HG03139 (cell line): Measurements from ENCODE around the gene VPS16.

Source experiments
- ATAC-seq: cut with Tn5 transposase; IDR thresholded peaks from one replicate; pipeline ENCODE4 v1.9.1; 2021; ENCODE audit not compliant: unreplicated experiment

VPS16 gene

DNA sequence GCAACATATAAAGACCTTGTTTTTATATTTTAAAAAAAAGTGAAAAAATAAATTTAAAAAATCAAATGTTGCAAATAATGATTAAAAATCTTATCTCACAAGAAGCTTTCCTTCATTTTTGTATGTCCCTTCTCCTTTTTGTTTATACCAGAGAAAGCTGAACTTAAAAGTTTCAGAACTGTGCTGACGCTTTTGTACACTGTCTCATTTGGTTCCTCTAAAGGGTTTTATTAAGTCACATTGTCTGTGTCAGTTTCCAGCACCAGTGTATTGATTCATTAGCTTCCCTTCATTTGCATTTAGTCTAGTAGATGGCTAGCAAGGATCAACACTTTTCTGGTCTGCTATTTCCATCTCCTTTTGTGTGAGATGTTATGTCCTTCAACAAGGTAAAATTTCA is 6.8 kb upstream of the VPS16 start:
- ATAC-seq: no peak

DNA sequence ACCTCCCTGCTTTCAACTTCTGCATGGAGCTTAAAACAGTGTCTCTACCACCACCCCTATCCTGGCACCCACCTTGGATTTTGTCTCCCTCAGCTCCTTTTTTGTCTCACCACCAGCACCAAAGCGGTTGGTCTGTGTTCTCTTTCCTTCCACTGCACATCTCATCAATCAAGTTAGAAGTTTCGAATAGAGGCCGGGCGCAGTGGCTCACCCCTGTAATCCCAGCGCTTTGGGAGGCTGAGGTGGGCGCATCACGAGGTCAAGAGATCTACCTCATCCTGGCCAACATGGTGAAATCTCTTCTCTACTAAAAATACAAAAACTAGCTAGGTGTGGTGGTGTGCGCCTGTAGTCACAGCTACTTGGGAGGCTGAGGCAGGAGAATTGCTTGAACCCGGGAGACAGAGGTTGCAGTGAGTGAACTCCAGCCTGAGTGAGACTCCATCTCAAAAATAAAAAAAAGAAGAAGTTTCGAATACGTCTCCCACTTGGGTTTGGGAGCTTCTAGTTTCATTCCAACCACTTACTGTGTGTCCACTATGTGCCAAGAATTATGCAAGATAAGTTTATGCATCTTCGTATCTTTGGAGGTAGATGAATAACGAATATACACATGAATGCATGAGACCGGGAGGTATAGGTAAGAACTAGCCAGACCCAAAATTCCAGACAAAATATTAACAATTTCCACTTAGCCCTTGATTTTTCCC is 6.0 kb upstream of the VPS16 start:
- no peak for ATAC-seq

DNA sequence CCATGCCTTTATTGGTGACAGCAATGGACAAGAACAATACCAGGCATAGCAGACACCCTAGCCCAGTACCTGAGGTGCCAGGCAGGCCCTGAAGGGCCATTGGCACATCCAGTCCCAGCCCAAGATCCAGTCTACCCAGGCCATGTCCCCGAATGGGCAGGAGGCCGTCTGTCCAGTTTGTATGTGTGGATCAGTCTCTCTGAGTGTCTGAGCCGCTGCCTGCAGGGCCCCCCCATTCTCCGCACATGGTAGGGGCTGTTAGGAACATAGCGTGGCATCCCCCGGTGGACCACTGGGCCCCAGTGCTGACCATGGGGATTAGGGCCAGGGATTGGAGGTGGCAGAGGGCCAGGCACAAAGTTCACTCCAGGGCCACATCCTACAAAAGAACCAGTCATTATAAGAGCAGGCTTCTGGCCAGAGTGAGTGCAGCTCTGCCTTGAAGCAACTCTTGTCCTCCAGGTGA is 5.2 kb upstream of the VPS16 start:
- ATAC-seq: no peak

DNA sequence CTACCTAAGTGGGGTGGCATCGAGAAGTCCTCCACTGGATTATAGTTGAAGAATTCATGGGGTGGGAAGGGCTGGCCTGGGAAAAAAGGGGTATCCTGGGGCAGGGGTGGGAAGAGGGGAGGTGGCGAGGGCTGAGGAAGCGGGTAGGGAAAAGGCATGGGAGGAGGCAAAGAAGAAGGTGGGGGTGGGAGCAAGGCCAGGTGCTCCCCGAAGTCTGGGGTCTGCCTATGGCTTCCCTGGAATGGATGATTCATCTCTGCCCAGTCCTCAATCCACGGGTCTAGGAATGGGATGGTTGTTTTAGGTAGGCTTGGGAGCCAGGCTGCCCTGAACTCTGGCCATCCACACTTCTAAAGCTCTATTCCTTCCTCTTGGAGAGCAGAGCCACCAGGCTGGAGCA is 4.5 kb upstream of the VPS16 start:
- ATAC-seq: no peak

DNA sequence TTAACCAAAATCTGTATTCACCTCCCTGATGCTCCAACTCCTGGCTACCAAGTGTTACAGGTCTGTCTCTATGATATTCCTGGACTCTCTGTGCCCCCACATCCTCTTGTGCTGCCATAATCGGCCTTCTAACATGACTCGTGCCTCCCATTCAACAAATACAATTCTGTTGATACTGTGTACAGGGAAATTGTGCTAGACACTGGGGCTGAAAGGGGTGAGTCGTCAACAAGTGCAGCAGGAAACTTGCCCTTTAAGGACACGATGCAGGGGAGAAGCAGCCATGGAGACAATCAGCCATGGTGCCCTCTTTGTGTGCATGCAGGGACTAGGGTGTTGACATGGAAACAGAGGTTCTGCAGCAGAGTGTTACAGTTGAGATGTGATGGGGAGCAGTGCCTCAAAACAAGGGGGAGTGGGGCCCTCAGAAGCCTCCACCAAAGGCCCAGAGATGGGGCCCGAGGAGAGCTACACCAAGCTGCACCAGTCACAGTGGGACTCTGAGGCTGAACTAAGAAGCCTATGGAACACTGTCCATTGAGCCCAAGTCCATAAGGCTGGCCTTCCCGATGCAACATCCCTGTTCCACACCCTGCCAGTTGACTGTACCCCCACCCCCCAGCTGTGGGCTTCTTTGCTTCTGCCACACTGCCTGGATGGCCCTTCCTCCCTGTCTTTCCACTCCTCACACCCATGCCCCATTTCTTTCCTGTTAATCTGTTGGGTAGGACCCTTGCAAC is 3.2 kb upstream of the VPS16 start:
- ATAC-seq: no peak

DNA sequence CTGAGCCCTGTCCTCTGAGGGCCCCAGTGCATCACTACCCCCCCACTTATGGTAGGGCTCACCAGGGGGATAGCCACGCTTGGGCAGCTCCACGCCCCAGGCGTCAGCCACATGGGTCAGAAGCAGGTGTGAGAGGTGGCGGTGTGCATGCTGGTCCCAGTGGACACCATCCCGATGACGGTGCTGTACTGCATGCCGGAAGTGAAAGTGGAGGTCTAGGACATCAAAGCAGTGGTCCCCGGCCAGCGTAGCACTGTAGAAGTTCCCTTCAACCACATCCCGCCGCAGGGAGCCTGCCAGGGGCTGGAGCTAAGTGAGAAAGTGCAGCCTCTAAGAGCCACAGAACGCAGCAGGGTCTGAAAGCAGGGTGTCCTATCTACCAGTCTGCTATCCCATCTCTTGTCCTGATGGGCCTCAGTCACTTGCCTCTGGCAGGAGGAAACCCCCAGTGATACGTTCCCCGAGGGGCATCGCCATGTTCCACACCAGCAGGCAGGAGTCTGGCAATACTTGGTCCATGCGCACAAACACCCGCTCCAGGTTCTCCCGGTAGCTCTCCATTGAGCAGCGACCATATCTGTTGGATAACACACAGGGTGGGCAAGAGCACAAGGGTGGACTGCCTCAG is 2.3 kb upstream of the VPS16 start:
- no peak for ATAC-seq

DNA sequence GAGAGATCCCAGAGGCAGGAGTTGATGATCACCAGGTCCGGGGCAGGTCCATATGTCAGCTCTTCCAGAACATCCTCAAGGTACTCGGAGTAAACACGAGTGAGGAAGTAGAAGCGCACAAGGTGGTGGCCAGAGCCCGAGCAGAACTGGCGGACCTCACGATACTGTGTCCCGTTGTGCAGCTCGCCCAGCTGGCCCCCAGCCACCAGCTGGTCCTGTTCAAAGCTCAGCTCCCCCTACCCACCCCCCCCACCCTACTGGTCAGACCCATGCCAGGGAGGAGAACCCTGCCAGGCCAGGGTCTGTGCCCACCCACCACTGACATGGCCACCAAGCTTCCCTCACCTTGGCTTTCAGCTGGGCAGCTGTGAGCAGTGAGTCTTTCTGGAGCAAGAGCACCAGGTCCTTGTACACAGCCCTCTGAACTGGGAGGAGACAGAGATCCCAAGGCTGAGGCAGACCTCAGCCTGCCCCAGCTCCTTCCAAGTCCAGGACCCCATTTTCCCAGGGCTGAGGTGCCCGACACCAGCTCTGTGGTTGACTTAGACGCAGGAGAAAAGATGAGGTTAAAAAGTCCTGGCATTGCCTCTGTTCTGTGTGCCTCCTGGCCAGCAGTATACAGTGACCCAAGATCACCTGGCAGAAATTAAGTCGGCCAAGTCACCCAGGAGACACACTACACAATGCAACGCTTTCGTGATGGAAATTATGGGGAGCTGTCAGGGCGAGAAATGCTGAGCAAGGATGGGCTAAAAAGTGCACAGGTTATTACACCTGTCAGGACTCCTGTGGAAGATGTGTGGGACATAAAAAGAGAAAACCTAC is 1.5 kb upstream of the VPS16 start:
- ATAC-seq: no peak

DNA sequence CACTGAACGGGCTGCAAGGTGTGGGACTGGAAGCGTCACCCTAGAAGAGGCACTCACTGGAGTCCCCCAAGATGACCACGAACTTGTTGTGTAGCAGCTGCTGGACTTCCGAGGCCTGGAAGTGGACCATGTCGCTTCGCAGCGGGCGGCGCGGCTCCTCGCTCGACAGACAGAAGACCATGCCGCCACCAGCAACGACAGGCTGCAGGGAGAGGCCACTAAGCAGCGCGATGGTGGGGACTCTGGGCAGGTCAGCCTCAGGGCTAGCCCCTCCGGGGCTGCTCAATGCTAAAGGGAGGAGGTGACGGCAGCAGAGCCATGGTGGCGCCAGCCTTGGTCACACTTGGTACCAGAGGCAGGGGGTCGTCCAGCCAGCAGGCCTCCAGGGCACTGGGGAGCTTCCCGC is 810 bp upstream of the VPS16 start:
- no peak for ATAC-seq

DNA sequence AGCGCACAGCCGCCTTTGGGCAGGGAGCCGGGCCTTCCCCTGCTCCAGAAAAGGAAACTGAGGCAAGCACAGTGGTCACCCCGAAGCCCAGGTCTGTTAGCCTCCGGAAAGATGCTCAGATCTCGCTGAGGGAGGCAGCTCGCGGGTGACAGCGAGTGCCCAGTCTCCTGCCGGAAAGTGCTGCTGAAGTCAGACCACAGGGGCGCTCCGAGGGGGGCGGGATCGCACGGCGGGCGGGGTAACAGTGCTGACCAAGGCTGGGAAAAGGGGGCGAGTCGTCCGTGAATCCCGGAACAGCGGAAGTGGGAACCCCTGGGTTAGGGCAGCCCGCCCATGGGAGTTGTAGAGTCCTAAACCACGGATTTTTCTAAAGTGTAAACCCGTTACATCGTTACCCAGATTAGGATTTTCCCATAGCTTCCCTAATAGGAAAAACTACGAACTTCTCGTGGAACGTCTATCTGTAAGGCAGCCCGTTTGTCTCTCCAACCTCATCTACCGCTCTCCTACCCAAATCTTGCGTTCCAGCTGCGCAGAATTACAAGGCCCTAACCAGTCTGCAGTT is 504 bp downstream of the VPS16 start:
- peak; percentile 28 for ATAC-seq

DNA sequence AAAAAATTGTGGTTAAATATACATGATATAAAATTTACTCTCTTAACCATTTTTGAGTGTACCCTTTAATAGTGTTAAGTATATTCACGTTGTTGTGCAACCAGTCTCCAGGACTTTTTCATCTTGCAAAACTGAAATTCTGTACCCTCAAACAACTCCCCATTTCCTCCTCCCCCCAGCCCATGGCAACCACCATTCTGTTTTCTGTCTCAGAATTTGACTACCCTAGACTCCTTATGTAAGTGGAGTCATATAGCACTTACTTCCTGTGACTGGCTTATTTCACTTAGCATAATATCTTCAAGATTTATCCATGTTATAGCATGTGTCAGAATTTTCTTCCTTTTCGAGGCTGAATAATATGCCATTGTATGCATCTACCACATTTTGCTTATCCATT is 5.1 kb downstream of the VPS16 start:
- ATAC-seq: no peak

DNA sequence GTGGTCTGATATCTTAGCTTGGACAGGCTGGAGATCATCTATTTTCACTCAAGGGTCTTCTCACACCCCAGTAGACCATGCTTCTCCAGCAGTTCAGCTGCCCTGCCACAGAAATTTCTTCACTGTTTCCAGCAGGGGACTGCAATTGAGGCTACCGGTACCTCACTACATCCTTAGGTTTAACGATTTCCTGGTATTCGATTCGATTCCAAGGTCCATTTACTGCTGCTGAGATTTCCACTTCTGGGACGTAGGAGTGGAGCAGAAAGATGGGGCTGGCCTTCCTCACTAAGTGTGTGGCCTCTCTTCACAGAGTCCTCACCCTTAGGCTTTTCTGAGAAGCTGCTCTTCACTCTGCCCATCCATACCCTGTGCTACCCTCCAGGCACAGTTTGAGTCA is 6.2 kb downstream of the VPS16 start:
- no peak for ATAC-seq

DNA sequence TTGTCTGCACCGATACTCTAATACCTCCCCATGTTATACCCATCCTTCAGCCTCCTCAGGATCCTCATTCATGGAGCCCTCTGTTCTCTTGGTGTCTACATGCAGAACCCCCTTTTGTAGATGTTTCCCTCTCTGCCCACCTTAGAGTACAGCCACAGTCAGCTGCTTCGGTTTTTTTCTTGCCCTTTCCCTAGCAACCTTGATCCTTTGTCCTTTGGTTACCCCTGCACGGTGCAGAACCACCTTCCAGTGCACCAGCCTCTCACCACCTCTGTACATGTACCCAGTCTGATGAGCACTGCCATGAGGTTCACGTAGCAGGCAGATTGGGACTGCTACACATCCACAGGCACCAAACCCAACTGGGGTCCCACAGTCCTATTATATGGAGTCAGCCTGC is 7.3 kb downstream of the VPS16 start:
- no peak for ATAC-seq

DNA sequence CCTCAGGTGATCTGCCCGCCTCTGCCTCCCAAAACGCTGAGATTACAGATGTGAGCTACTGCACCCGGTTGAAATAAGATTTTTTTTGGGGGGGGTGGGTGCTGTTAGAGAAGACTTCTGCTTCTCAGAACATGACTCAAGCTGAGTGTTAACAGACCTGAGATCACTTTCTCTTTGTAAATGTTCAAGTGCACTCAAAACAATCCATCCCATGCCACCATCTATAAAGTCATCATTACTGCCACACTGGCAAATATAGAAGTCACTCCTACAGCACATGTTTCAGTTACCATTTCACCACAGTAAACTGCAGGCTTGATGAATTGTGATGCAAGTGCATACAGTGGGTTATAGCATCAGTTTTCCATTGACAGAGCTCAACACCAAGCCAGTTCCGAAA is 9.0 kb downstream of the VPS16 start:
- no peak for ATAC-seq

DNA sequence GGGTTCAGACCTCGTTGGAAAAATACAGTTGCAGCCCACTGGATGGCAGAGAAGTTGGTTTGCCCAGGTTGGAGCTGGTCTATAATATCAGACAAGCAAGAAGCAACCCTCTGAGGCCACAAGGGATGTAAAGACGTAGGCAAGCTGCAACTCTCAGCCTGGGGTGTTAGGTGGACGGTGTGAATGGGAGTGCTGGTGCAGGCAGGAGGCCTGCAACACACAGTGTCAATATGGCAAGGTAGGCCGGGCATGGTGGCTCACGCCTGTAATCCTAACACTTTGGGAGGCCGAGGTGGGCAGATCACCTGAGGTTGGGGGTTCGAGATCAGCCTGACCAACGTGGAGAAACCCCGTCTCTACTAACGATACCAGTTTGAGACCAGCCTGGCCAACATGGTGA is 10.5 kb downstream of the VPS16 start:
- no peak for ATAC-seq

DNA sequence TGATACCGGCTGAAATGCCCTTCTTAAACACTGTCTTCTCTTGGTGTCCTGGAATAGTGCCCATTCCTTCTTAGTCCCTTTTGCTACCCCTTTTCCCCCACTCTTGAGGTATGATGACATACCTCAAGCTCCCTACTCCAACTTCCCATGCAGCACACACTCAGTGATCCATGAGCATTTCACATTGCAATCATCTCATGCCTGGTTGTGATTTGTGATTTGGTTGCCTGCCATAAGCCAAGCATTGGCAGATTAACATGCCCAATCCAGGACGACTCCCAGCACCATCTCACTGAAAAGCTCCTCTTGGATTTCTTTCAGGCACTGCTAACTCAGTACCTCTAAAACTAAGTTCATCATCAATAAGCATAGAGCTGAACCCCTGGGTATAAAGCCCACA is 18.0 kb downstream of the VPS16 start:
- no peak for ATAC-seq

DNA sequence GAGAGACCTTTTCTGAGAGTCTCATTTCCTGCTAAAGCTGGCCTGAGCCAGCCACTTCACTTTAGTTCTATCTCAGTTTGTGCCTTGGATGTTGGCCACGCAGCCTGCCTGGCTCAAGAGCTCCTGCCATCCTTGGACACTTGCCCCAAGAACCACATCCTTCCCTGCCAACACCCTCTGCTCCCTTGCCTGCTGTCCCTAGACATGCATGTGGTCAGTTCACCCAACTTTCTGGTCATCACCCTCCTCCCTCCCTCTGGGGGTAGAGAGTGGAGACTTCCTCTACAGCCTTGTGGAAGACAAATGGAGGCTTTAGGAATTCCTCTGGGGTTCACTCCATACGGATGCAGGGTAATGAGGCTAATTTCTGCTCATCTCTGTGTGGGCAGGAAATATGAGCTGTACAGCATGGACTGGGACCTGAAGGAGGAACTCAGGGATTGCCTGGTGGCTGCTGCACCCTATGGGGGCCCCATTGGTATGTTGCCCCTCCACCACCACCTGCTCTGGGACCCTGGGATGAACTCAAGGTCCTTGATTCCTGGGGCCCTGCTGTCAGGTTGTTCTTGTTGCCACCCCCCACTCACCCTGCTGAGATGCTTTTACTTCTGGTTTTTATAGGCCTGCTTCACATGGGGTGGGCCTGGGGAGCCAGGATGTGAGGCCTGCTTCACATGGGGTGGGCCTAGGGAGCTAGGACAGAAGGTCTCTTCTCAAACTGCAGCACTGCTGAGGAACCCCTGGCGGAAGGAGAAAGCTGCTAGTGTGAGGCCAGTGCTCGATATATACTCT is 19.0 kb downstream of the VPS16 start:
- no peak for ATAC-seq

DNA sequence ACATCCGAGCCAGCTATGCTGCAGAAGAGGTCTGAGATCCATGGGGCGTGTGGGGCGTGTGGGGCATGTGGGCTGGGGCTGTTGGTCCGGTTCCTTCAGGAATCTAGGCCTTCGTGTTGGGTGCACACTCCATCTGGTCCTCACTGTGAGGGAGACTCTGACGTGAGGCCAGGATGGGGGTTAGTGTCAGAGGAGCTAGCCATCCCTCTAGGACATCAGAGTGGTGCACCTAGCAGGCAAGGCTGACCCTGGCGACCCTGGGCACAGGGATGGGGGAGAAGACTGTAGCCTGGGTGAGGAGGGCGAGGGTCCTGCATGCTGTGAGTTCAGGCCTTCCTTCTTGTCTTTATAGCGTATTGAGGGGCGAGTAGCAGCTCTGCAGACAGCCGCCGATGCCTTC is 24.1 kb downstream of the VPS16 start:
- no peak for ATAC-seq

DNA sequence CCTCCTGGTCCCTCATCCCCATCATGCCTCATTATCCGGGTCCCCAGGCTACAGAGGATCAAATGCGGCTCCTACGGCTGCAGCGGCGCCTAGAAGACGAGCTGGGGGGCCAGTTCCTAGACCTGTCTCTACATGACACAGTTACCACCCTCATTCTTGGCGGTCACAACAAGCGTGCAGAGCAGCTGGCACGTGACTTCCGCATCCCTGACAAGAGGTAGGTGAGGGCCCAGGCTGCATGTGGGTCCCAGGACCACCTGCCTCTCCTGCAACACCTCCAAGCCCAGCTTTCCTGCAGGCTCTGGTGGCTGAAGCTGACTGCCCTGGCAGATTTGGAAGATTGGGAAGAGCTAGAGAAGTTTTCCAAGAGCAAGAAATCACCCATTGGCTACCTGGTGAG is 24.6 kb downstream of the VPS16 start:
- no peak for ATAC-seq

DNA sequence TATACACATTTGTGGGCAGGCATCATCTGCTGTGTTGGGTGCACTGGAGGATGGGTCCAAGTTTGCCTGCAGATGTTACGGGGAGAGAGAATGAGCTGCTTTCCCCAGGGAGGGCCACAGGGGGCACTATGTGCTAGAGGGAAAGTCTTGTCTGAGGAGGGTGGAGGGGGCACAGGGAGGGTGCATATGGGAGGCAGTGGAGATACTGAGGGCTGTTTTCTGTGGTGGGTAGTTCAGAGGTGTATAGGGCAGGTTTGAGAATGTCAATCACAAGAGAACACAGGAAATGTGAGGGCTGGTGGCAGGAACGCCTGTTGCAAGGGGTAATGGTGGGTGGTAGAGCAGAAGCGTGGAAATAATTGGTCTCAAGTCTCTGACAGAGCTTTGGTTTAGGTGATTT is 25.1 kb downstream of the VPS16 start:
- ATAC-seq: no peak

DNA sequence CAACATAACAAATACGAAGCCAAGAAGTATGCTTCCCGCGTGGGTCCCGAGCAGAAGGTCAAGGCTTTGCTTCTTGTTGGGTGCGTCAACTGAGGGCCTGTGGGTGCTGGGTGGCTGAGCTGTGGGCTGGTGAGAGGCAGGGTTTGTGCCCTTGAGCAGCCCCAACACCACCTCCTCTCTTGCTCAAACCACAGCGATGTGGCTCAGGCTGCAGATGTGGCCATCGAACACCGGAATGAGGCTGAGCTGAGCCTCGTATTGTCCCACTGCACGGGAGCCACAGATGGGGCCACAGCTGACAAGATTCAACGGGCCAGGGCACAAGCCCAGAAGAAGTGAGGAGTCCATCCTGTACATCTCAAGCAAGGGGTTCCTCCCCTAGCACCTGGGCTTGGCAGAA is 25.7 kb downstream of the VPS16 start:
- ATAC-seq: no peak
